Right forelimb (tissue), 1 donor: Measurements from ENCODE around the gene NEGR1.

Source experiments
- DNase-seq: peaks from one replicate; pipeline ENCODE4 v3.0.0-alpha.2; 2018

Gene NEGR1

DNA sequence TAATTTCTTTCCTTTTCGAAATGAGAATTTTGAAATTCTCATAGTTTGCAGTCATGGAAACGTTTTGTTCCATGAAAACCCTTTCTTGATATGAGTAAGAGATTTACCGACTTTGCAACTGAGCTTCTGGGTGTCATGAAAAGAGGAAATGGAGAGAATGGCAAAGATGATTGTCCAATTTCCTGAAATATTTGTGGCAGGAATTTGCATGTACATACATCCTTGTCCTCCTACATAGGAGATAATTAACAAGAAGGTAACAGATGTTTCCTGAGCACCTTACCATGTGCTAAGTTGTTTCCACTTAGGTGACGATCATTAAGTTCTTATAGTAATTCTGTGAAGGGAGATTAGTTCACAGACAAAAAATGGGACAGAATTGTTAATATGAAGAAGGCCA lies 170.7 kb downstream of the NEGR1 start:
- no peak for DNase-seq

DNA sequence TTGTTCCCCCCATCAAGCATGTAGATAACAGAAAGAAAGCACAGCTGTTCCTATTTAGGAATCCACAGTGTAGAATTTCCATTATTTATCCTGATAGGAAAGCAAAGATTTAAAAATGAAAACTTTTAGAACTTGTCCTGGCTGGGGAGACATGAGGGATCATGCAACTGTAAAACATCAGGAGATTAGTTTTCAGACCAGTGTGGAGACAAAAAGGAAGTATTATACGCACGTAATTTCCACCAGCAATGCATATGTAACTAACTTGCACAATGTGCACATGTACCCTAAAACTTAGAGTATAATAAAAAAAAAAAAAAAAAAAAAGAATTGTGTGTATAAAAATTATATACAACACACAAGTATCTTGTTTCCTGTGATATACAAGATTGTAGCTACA lies 172.4 kb downstream of the NEGR1 start:
- DNase-seq, result no peak

DNA sequence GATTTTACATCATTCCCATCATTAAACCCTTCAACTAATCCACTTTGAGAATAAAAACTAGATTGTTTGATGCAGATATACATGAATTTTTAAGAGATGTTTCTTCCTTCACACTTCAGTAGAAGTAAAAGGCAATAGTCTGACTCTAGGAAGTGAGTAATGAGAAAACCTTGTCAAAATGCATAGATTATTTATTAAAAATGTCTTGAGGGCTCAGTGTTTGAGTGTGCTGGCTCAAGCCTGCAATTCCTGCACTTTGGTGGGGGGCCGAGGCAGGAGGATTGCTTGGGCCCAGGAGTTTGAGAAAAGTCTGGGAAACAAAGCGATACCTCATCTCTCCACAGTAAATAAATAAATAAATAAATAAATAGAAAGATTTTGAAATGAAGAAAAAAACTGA lies 177.1 kb downstream of the NEGR1 start:
- DNase-seq, result no peak

DNA sequence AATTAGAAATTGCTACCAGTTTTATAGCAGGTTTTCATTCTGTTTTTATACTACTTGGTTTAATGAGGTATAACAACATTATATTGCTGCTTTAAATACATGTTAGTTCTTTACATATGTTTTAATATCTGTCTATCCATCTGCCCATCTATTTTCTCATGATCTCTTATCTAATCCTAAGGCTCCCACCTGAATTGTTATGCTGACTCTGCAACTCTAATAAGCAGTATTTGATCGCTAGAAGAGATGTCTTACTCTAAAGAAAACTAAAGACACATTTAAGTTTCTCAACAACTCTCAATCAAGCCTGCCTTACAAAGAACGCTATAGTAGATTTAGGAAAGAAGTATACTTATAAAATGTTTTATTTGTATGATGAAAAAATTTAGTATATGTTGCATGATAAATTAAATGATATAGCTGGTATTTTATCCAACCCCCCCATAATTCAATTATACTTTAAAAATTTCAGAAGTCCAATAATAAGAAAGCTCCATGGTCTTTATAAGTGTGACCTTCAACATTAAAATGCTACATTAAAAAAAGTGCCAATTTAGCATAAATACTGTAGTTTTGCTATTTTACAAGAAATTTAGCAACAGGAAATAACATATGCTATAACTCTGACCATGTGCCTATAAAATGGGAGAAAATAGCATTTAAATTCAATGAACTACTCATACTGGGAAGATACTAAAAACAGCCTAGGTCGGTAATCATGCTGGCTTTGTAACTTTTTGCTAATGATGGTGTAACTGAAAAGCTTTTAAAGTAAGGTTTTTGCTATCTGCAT lies 180.3 kb downstream of the NEGR1 start:
- no peak for DNase-seq

DNA sequence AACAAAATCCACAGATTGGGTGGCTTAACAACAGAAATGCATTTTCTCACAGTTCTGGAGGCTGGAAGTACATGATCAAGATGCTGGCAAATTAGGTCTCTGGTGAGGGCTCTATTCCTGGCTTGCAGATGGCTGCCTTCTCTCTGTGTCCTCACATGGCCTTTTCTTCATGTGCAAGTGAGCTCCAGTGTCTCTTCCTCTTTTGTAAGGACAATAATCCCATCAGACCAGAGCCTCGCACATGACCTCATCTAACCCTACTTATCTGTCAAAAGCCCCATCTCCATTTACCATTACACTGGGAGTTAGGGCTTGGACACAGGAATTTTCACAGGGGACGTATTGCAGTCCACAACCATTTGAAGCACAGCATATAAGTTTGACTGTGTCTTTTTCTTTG lies 181.6 kb downstream of the NEGR1 start:
- DNase-seq, result no peak

DNA sequence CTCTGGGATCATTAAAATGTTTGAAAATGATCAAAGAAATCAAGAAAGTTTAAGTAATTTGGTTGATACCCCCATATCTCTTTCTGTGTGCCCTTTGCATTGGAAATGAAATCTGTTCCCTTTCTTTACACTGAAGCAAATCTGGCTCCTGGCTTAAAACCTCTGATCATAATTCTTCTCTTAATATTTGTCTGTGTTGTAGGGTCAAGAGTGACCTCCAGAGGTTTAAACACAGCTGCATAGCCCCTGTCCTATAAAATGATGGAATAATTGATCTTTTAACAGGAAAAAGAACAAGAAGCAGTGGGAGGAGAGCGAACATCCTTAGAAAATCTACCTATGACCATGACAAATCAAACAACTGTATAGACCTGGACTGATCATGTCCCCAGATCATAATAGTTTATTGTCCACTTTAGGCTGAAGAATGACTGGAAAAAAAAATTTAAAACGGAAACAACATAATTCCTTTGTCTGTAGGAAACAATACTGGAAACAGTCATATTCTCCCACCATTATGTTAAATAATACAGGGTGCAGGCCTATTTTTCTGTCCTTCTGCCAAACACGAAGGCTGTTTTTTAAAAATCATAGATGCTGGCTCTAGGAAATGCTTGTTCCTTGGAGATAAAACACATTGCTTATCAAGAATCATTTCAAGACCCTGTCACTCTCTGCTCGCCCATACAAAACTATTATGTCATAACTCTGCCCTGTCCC lies 184.3 kb downstream of the NEGR1 start:
- no peak for DNase-seq

DNA sequence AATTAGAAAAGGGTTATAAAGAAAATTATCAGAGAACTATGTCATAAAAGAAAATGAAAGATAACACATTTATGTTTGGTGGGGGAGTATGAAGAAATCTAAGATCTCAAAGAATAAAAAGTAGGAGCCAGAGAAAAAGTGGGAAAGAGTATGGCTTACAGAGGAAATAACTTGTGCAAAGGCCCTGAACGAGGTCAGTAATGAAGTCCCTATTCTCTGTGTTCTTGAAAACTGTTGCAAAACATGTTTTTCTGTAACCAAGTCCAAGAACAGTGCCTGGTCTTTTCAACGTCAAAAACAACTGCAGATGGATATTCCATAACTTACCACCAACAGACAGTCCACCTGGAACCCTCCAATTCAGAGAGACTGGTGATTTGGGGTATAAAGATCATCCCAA lies 188.1 kb downstream of the NEGR1 start:
- DNase-seq, result no peak

DNA sequence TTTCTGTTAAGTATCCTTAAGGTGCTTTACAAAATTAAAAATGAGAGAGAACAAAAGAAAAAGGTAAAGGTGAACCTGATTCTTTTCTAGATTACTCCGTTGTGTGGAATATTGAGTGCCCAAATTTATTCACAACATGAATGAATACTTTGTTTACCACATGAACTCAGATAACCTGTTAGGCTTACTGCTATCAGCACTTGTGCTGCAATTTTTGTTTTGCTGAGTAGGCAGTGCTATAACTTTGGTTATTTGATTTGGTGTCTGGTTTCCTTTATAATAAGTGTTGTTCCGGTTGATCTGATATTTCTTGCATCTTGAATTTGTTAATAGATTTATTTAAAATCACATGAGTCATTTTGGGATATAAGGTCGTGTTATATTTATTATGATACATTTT lies 195.9 kb downstream of the NEGR1 start:
- no peak for DNase-seq

DNA sequence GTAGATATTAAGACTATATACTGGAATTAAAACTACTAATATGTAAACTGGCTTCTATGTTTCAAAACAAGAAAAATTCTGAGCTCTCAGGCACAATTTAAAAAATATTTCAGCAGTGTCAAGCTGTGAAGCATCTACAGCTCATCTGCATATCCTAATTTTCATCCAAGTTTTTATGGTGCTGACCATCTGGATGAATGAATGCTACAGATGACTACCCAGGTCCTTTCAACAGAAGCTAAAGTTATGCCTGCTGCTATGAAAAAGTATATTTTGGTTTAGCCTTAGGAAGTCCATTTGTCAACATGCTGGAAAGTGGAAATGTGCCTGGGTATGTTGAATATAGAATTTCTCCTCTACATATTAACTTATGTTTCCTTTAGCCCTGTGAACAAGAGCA lies 206.9 kb downstream of the NEGR1 start:
- DNase-seq, result no peak

DNA sequence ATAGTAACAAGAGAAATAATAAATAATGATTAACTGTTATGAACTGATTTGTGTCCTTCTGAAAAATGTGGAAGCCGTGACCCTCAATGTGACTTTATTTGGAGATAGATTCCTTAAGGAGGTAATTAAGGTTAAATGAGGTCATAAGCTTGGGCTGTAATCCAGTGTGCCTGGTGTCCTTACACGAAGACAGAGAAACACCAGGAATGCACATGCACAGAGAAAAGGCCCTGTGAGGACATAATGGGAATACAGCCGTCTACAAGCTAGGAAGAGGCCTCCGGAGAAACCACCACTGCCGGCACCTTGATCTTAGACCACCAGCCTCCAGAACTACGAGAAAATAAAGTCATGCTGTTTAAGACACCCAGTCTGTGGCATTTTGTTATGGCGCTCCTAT lies 215.9 kb downstream of the NEGR1 start:
- DNase-seq, result no peak

DNA sequence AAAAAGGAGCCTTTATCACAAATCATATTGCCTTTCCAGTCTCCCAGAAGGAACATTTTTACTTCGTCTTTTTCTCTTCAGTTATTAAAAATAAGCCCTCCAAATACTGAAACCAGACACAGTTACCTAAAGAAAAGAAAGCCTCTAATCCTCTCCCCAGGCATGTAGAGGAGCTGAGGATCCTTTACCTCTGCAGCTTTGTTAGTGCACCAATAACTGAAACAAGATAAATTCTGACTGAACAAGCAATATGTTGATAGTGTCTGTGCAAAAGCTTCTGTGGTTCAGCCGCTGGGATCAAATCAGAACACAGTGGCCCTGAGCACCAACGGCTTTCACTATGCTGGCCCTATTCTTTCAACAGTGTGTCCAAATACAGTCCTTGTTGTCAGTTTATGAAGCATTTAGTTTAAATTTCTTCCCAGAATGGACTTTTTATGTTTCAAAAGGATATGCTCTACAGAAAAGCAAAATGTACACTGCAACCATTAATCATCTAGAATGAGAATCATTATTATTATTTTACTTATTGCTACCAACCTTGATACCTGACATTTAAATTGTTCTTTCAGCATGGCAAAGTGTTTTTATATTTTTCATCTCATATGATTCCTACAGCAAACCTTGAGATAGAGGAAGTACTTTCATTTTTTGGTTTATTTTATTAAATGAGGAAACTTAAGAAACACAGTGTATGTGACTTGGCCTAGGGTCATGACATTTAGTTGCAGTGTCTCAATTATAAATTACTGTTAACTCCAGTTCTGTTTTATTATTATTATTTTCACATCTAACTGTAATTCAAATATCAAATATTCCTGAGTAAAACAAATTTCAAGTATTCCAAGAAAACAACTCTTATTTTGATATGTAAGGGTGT lies 217.9 kb downstream of the NEGR1 start:
- no peak for DNase-seq

DNA sequence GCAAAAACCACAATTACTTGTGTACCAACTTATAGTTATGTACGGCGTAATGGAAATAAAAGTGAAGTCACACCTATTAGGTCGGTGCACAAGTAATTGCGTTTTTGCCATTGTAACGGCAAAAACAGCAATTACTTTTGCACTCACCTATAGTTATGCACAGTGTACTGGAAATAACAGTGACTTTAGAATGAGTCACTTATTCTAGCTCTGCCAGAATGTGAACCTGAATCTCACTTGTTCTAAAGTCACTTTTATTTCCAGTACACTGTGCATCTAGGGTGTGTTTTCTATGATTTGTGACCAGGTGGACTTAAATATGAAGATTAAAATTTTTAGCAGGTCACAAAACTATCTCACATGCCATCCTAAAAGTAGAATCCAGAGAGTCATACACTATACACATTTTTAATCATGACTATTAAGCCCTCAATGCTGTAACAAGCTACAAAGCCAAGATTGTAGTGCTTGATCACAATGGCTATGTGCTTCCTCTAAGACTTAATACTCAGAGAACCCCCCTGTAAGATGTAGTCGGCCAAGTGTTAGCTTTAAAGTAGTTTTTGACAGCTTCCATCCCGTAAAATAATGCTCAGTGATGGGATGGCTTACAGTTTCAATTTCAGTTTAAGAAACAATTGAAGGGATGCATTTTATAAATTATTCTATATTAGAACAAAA lies 218.8 kb downstream of the NEGR1 start:
- DNase-seq, result no peak

DNA sequence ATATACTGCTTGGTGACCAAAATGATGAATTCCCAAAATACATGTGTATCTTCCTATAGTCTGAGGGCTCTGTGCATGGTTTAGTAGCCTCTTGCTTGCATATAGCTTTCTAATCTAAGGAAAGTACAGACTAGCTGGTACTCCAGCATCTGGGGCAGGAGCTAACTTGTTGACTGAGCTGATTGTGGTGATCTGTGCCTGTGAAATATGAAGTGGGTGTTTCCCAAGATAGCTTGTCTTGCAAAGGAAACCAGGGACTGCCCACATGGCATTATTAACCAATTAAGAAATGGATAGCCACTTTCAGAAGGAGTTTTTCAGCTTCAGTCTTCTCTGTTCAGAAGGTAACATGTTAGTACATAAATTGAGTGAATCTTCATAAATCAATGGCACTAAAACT lies 219.8 kb downstream of the NEGR1 start:
- no peak for DNase-seq

DNA sequence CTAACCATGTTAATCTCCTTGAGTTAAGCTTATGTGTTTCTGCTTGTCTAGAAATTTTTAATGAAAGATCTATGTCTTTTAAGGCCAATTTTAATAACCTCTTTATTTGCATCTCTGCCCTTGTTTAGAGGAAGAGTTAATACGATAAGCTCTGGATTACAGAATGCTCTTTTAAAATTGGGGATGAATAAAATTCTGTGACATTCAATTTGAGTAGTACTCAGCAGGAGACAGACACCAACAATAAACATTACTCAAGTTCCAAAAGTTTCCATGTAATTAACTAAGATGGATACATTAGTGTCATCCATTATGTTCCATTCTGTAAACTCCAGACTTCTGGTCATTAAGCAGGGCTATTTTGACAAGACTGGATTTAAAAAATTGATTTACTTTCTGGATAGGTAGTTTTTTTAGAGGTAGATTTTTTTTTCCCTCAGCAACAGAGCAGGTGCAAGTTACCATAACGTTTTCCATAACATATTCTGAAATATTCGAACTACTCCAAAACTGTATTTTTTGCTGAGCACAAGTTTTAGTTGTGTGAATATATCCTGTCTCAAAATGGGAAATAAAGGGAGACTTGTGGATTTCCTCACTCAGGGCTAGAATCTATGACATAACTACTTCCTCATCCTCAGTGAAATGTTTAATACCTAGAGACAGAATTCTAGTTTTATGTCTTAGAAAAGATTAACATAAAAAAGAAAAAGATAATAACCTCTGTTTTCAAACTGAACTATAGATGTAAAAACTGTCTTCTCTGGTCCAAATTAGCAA lies 221.7 kb downstream of the NEGR1 start:
- DNase-seq, result no peak

DNA sequence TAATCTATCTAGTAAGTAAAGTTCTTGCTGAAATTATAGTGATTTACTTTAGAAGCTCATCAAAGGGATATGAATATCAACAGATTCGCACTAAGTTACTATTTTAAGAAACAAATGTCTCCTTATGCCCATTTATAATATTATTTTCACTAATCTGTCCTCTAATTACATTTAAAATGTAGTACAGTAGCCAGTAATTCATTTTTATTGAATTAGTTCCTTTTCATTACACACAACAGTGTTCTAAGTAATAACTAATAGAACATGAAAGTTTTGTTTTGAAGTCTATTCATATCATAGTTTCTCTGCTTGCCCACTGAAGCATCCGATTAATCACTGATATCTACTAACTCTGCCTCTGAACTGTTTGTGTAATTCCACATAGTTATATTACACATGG lies 225.8 kb downstream of the NEGR1 start:
- no peak for DNase-seq

DNA sequence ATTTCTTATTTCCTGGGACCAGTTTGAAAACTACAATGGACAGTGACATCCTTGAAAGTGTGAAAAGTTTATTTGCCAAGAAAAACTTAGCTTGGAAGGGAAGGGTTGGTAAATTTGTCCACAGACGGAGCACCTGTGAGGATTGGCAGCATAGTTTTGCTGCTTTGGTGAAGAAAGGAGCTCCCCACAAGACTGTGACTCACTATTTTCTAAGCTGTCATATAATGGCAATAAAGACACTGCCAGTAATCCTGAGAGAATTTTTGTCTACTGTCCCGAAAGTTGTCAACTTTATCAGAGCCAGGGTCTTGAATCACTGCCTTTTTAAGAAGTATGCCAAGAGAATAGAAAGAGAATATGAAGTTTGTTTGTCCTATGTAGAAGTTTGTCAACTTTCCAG lies 230.8 kb downstream of the NEGR1 start:
- DNase-seq, result no peak

DNA sequence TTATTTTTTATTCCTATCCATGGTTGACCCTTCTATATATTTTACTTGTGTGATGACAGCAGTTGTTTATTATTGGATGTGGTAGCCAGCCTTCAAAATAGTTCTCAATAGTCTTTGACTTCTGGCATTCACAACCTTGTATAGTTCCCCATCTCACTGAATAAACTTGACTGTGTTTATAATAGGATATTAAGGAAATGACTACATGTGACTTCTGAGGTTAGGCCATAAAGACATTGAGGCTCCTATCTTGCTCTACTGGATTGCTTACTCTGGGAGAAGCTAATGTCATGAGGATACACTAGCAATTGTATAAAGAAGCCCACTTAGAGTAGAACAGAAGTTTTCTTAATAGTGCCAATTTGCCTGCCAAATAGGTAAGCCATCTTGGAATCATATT lies 231.8 kb downstream of the NEGR1 start:
- DNase-seq, result no peak

DNA sequence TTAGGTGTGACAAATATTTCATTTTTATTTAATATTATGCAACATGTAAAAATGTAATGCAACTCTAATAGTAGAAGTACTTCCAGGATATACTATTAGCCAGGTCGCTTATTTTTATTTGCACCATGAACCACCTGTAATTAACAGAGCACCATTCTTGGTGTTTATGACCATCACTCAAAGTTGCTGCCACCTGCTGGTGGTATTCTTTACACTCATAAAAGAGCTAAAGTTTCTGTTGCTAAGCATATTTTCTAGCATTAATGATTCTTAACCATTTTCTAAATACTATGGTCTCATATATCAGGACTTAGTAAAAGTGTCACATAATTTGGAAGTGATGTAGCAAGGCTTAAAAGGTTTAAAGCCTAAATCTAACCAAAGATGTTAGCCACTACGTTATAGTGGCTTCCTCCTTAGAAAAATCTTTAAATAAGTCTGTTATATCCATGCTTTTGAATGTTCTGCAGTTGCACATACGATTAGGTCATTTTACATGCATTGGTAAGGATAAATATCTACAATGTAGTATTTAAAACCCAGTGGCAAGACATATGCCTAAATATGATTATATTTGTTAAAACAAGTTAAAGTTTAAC lies 244.5 kb downstream of the NEGR1 start:
- no peak for DNase-seq

DNA sequence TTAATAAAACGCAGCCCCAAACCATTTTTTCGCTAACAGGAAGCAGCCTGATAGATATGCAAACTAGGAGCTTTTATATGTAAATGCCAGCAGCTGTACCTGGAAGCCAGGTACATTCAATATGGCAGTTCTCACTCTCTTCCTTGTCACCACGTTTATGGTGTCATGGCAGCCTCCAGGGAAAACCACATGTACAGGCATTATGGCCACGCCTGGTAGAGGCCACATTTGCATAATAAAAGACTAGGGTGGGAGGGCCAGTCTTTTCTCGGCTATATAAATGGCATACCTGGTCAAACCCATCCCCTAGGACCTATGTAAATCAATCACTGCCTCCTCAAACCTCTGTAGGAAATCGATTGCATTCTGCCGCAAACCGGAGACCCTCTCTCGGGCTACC lies 247.5 kb downstream of the NEGR1 start:
- DNase-seq, result no peak

DNA sequence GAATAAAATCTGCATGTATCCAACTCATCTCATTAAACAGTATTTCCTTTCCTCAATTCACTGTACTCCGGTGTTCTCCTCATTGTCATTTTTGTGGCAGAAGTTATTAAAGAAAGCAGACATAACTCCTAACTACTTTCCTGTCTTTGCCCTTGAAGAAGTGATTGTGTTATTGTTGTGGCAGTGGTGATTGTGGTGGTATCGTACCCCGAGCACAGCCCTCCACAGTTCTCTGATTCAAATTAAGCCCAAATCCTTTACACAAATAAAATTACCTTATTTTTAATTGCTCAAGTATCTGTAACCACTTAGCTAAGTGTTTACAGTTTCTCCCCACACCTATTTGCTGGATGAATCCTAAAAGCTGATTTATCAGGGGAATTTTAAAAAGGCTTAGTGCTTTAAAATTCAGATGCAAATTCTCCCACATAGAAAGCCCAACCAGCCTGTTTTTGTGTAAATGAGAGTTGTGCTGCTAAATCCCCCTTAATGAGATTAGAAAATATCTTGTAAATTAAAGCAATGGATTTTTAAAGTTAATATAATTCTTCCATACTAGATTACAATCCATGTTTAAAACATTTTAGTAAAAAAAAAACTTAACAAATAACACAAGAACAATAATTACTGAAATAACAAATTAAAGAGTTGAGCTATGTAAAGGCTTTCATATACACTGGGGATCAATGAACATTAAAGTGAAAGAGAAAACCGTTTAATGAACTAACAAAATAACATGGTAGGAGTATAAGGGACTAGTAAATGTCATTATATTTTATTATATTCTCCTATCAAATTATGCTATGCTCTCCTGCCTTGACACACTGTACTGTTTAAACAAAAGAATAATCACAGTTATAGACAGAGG lies 259.0 kb downstream of the NEGR1 start:
- no peak for DNase-seq

DNA sequence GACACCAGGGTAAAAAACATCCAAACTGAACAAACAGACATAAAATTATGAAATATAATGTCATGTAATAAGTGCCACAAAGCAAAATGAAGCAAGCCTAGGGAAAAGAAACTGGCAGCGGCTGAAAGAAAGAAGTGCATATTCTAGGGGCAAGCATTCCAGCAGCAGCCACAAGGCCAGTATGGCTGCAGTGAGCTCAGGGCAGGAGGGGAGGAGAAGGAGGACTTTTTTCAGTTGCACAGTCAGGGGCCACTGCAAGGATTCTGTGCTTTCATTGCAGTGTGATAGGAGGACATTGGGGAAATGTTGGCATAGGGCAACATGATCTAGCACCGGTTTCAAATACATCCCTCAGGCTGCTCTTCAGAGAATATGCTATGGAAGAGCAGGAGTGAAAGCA lies 263.8 kb downstream of the NEGR1 start:
- no peak for DNase-seq
